GM06990 (cell line): ENCODE measurements around the gene LRRC15.

Experiments used
- DNase-seq: peaks from one replicate; pipeline ENCODE4 v3.0.0-alpha.2; 2011; ENCODE audit not compliant: insufficient read length; ENCODE audit errors: extremely low read depth
- H3K27me3 ChIP-seq: replicated peaks from 2 replicates; pipeline ENCODE4 v1.6.0; 2011; ENCODE audit warnings: low read length; ENCODE audit not compliant: control insufficient read depth, insufficient read depth
- H3K36me3 ChIP-seq: 2 replicates; pipeline ENCODE4 v1.5.1; 2011; ENCODE audit warnings: low read length; ENCODE audit not compliant: control insufficient read depth, insufficient read depth
- H3K4me3 ChIP-seq: replicated peaks from 2 replicates; pipeline ENCODE4 v1.5.1; 2011; ENCODE audit warnings: low read depth, mild to moderate bottlenecking, control low read depth, low read length
- CTCF ChIP-seq: IDR thresholded peaks from 2 replicates; pipeline ENCODE4 v1.5.1; 2011; ENCODE audit warnings: low read length, control low read depth, mild to moderate bottlenecking, inconsistent platforms; ENCODE audit not compliant: insufficient read depth, poor library complexity, severe bottlenecking

LRRC15 gene

GRCh38 chr3:194396859-194397756, 27.6 kb upstream of the LRRC15 start:
- no peaks in the 10 kb centered on the region for H3K36me3 ChIP-seq
- DNase-seq = peak; percentile 50
- H3K27me3 ChIP-seq = no peaks in the 10 kb centered on the region; the same call in 1 of the 2 replicates
- TF ChIP-seq CTCF = no peak
- H3K4me3 ChIP-seq = no peak overlapping the region

GRCh38 chr3:194396539-194396858, 27.0 kb upstream of the LRRC15 start:
- TF ChIP-seq CTCF = no peak
- no peak overlapping the region for H3K4me3 ChIP-seq
- no peak for DNase-seq

GRCh38 chr3:194395778-194396538, 26.4 kb upstream of the LRRC15 start:
- H3K36me3 ChIP-seq = no peaks in the 10 kb centered on the region
- no peak overlapping the region for H3K4me3 ChIP-seq
- no peak for TF ChIP-seq CTCF
- DNase-seq = no peak
- no peaks in the 10 kb centered on the region; the same call in 1 of the 2 replicates for H3K27me3 ChIP-seq

More at GRCh38 chr3:194396539-194396858, 27.0 kb upstream of the LRRC15 start:
- no peaks in the 10 kb centered on the region for H3K36me3 ChIP-seq
- no peaks in the 10 kb centered on the region; the same call in 1 of the 2 replicates for H3K27me3 ChIP-seq

- no peaks in the 10 kb centered on the region for H3K36me3 ChIP-seq
- TF ChIP-seq CTCF = no peak
- H3K4me3 ChIP-seq = no peak overlapping the region
- no peaks in the 10 kb centered on the region; the same call in 1 of the 2 replicates for H3K27me3 ChIP-seq
- DNase-seq = no peak
These were observed 25.7 kb upstream of the LRRC15 start for GRCh38 chr3:194395212-194395611.

GRCh38 chr3:194392576-194392975, 23.0 kb upstream of the LRRC15 start:
- Histone ChIP-seq H3K4me3 (no peak overlapping the region), H3K36me3 (no peaks in the 10 kb centered on the region), H3K27me3 (no peaks in the 10 kb centered on the region; the same call in 1 of the 2 replicates)
- TF ChIP-seq CTCF = no peak
- no peak for DNase-seq
